Measurements from ENCODE around the gene CD300H.
"Not testable (repeated sequence)": the region's sequence is repeated elsewhere in the genome, so short reads cannot be mapped to it uniquely, and the experiment has no call there.

CD300H gene

GRCh38 chr17:74584292-74585060 is 17.2 kb upstream of the CD300H start:
- DNase-seq, result no peak

GRCh38 chr17:74582633-74583032 is 15.3 kb upstream of the CD300H start:
- DNase-seq, result no peak

GRCh38 chr17:74579900-74580299 is 12.6 kb upstream of the CD300H start:
- DNase-seq, result no peak

GRCh38 chr17:74578979-74579378 is 11.7 kb upstream of the CD300H start:
- DNase-seq, result no peak

- no peak for DNase-seq
These were observed 7.3 kb upstream of the CD300H start for GRCh38 chr17:74574489-74575142.

- DNase-seq, result not testable (repeated sequence)
These were observed 6.3 kb upstream of the CD300H start for GRCh38 chr17:74573635-74574034.

- no peak for DNase-seq
These were observed 5.9 kb upstream of the CD300H start for GRCh38 chr17:74573169-74573568.

GRCh38 chr17:74571621-74572270 is 4.4 kb upstream of the CD300H start:
- no peak for DNase-seq

GRCh38 chr17:74569020-74570003 is 2.0 kb upstream of the CD300H start:
- DNase-seq, result no peak

- no peak for DNase-seq
These were observed 981 bp upstream of the CD300H start for GRCh38 chr17:74568106-74568873.

- DNase-seq, result no peak
These were observed 1.1 kb downstream of the CD300H start for GRCh38 chr17:74566132-74566753.

- no peak for DNase-seq
These were observed 2.2 kb downstream of the CD300H start for GRCh38 chr17:74565126-74565525.

GRCh38 chr17:74563358-74563757 is 4.0 kb downstream of the CD300H start:
- no peak for DNase-seq

GRCh38 chr17:74561586-74561985 is 5.7 kb downstream of the CD300H start:
- no peak for DNase-seq

- no peak for DNase-seq
These were observed 8.3 kb downstream of the CD300H start for GRCh38 chr17:74558882-74559519.

GRCh38 chr17:74558402-74558801 is 8.9 kb downstream of the CD300H start:
- DNase-seq, result not testable (repeated sequence)

- DNase-seq, result no peak
These were observed 11.8 kb downstream of the CD300H start for GRCh38 chr17:74555427-74555940.

GRCh38 chr17:74554909-74555308 is 12.4 kb downstream of the CD300H start:
- DNase-seq, result no peak

GRCh38 chr17:74552037-74552436 is 15.3 kb downstream of the CD300H start:
- no peak for DNase-seq

GRCh38 chr17:74550602-74551001 is 16.7 kb downstream of the CD300H start:
- DNase-seq, result no peak

GRCh38 chr17:74549343-74549742 is 18.0 kb downstream of the CD300H start:
- DNase-seq, result no peak

Data from NCI-H748 treated with DMSO at 0.1 percent for 48 hours (cell line).